IMR-90 (cell line): ENCODE data around the gene VSIG10L. TPM values are rescaled to one million over a fixed set of nuclear protein-coding genes. Genes with fewer than 3 reads are reported as not detected.

Experiments
- ATAC-seq: fragments of 200-7000 bp; cut with Tn5 transposase; 2 replicates; pipeline ENCODE4 v1.9.1; 2020; ENCODE audit warnings: low read depth, mild to moderate bottlenecking, moderate library complexity
- BruUV-seq: library from RNA; stranded (reverse); fragments of 400-500 nt; replicated peaks from 2 replicates; lab custom pipeline; 2021; lab: Mats Ljungman, UMichigan
- CTCF ChIA-PET: fragments of 300-600 bp; formaldehyde crosslinking; extraction: SDS; loops from one replicate; lab custom pipeline; 2021; ENCODE audit warnings: antibody characterized with exemption; lab: Yijun Ruan, JAX
- POLR2A ChIA-PET: fragments of 300-600 bp; sonication (Branson Sonifier 250); formaldehyde crosslinking; loops from one replicate; lab custom pipeline; 2022; ENCODE audit warnings: antibody characterized with exemption; ENCODE audit not compliant: unreplicated experiment; lab: Charles Lee
- DNase-seq: peaks from one replicate; pipeline ENCODE4 v3.0.0; 2013
- H2AFZ ChIP-seq: replicated peaks from 2 replicates; pipeline ENCODE3; 2013; ENCODE audit warnings: low read length, mild to moderate bottlenecking; ENCODE audit not compliant: poor library complexity
- H2AK5ac ChIP-seq: 2 replicates; pipeline ENCODE4 v1.6.1; 2013; ENCODE audit warnings: low read depth, low read length, inconsistent platforms
- H2AK9ac ChIP-seq: replicated peaks from 2 replicates; pipeline ENCODE3; 2013; ENCODE audit warnings: mild to moderate bottlenecking, low read depth, low read length, moderate library complexity; ENCODE audit not compliant: poor library complexity
- H2BK120ac ChIP-seq: 2 replicates; pipeline ENCODE4 v1.6.1; 2013; ENCODE audit warnings: low read depth, low read length, inconsistent platforms
- H2BK15ac ChIP-seq: 3 replicates; pipeline ENCODE4 v1.6.1; 2013; ENCODE audit warnings: low read depth, low read length, inconsistent platforms
- H2BK20ac ChIP-seq: 2 replicates; pipeline ENCODE4 v1.6.1; 2013; ENCODE audit warnings: low read depth, mild to moderate bottlenecking, inconsistent platforms, low read length, moderate library complexity
- H2BK5ac ChIP-seq: 2 replicates; pipeline ENCODE4 v1.6.1; 2013; ENCODE audit warnings: mild to moderate bottlenecking, low read depth, low read length, inconsistent platforms; ENCODE audit not compliant: poor library complexity, severe bottlenecking
- H3K14ac ChIP-seq: replicated peaks from 2 replicates; pipeline ENCODE4 v1.6.1; 2013; ENCODE audit warnings: low read depth, low read length, inconsistent platforms
- H3K18ac ChIP-seq: 2 replicates; pipeline ENCODE4 v1.6.1; 2013; ENCODE audit warnings: low read depth, low read length, control low read depth
- H3K23ac ChIP-seq: 2 replicates; pipeline ENCODE4 v1.6.1; 2013; ENCODE audit warnings: low read depth, low read length, inconsistent platforms
- H3K27ac ChIP-seq: 2 replicates; pipeline ENCODE4 v1.5.1; 2013; ENCODE audit warnings: mild to moderate bottlenecking, control low read depth, low read length; ENCODE audit not compliant: insufficient read depth
- H3K27me3 ChIP-seq: 2 replicates; pipeline ENCODE4 v1.6.1; 2013; ENCODE audit warnings: low read length; ENCODE audit not compliant: control insufficient read depth, insufficient read depth
- H3K36me3 ChIP-seq: 2 replicates; pipeline ENCODE4 v1.6.1; 2013; ENCODE audit warnings: low read length, mixed read lengths; ENCODE audit not compliant: control insufficient read depth, insufficient read depth
- H3K4ac ChIP-seq: 2 replicates; pipeline ENCODE4 v1.6.1; 2013; ENCODE audit warnings: low read depth, low read length, inconsistent platforms
- H3K4me1 ChIP-seq: 2 replicates; pipeline ENCODE4 v1.6.1; 2013; ENCODE audit warnings: low read length, mixed read lengths; ENCODE audit not compliant: control insufficient read depth, insufficient read depth
- H3K4me2 ChIP-seq: 2 replicates; pipeline ENCODE4 v1.6.1; 2013; ENCODE audit warnings: low read depth, mild to moderate bottlenecking, control low read depth, low read length, moderate library complexity
- H3K4me3 ChIP-seq: 2 replicates; pipeline ENCODE4 v1.5.1; 2013; ENCODE audit warnings: low read depth, mild to moderate bottlenecking, control low read depth, low read length, moderate library complexity; ENCODE audit not compliant: insufficient read depth
- H3K56ac ChIP-seq: 2 replicates; pipeline ENCODE4 v1.6.1; 2013; ENCODE audit warnings: low read length, inconsistent platforms; ENCODE audit not compliant: insufficient read depth; ENCODE audit errors: extremely low read depth
- H3K79me1 ChIP-seq, 2 experiments: 2 replicates each; pipeline ENCODE4 v1.6.1; 2013; ENCODE audit warnings: low read length in 2 of 2, inconsistent platforms in 1 of 2, low read depth in 1 of 2
- H3K9ac ChIP-seq: 2 replicates; pipeline ENCODE4 v1.6.1; 2013; ENCODE audit warnings: low read depth, low read length, control low read depth
- H3K9me1 ChIP-seq: 2 replicates; pipeline ENCODE4 v1.6.1; 2013; ENCODE audit warnings: low read length, inconsistent platforms; ENCODE audit not compliant: insufficient read depth
- H3K9me3 ChIP-seq: 2 replicates; pipeline ENCODE4 v1.6.1; 2013; ENCODE audit warnings: low read length; ENCODE audit not compliant: control insufficient read depth, insufficient read depth
- H4K20me1 ChIP-seq: 2 replicates; pipeline ENCODE4 v1.6.1; 2013; ENCODE audit warnings: low read length, inconsistent platforms; ENCODE audit not compliant: insufficient read depth
- H4K5ac ChIP-seq: 2 replicates; pipeline ENCODE4 v1.6.1; 2013; ENCODE audit warnings: mild to moderate bottlenecking, low read depth, low read length, control low read depth
- H4K8ac ChIP-seq, 2 experiments: 2 replicates each; pipeline ENCODE4 v1.6.1; 2013; ENCODE audit warnings: low read depth in 2 of 2, low read length in 2 of 2, control low read depth in 1 of 2, inconsistent platforms in 1 of 2
- H4K91ac ChIP-seq: 2 replicates; pipeline ENCODE4 v1.6.1; 2013; ENCODE audit warnings: low read depth, low read length, inconsistent platforms; ENCODE audit not compliant: insufficient read depth
- RAD21 ChIP-seq: IDR thresholded peaks from 2 replicates; pipeline ENCODE4 v1.6.1; 2012; ENCODE audit warnings: low read length, improper control_type of control experiment
- WGBS, 2 experiments: methylation state at CpG; one replicate each; pipeline versions ENCODE4 v1.1.5 to v1.1.7; 2013; ENCODE audit warnings: missing lambda C conversion rate in 2 of 2; ENCODE audit not compliant: insufficient read length in 1 of 2; ENCODE audit errors: extremely low coverage in 2 of 2; 5-methylcytosine and 5-hydroxymethylcytosine counted together
- dilution Hi-C: fragments of 300-500 bp; cut with HindIII; formaldehyde crosslinking; loops from one replicate; pipeline ENCODE4 v1.14.3; 2018; ENCODE audit warnings: low sequenced_read_pairs; ENCODE audit not compliant: unreplicated experiment
- in situ Hi-C: fragments of 300-500 bp; cut with MboI; formaldehyde crosslinking; loops from 3 replicates; pipeline ENCODE4 v1.14.3; 2019; ENCODE audit warnings: low sequenced_read_pairs, inconsistent platforms, mixed read lengths
- intact Hi-C: fragments of 100-400 bp; cut with micrococcal nuclease; formaldehyde crosslinking; loops from 2 replicates; pipeline ENCODE4 v1.10.0; 2022
- polyA plus RNA-seq, 3 experiments: library from polyadenylated mRNA; depleted of rRNA; stranded (reverse); fragments of >200 nt; gene quantifications; 2 replicates each; pipeline ENCODE4 v1.2.3, GENCODE V29; 2012; ENCODE audit warnings: low replicate concordance in 1 of 3
- total RNA-seq: library from RNA; depleted of rRNA; stranded (reverse); fragments of >200 nt; gene quantifications from 2 replicates; pipeline ENCODE4 v1.2.3, GENCODE V29; 2012

VSIG10L gene
- total and polyA plus RNA-seq, 2 of the 4 experiments (the other 2 are of a cell fraction): 0.18 to 1.2 TPM

- intact Hi-C loops (no loop called here), dilution Hi-C loops (no loop called here), in situ Hi-C loops (no loop called here)
- Histone ChIP-seq H3K36me3 (no peaks in the 10 kb centered on the region), H2AK5ac (no peak overlapping the region), H3K56ac (no peak overlapping the region), H2BK120ac (no peak overlapping the region), H4K8ac (no peak overlapping the region), H3K23ac (no peak overlapping the region), H2BK20ac (no peak overlapping the region), H3K4me2 (no peak overlapping the region), H4K20me1 (no peaks in the 10 kb centered on the region), H3K4me3 (no peak overlapping the region), H3K9me3 (peaks cover 2% of the 10 kb centered on the region), H2BK5ac (no peak overlapping the region), H3K9me1 (no peaks in the 10 kb centered on the region), H2AK9ac (no peak overlapping the region), H3K4ac (no peak overlapping the region), H2AFZ (no peak overlapping the region), H4K91ac (no peak overlapping the region), H3K14ac (no peak overlapping the region), H3K79me1 (no peaks in the 10 kb centered on the region), H3K27ac (no peak overlapping the region), H3K9ac (no peak overlapping the region), H3K18ac (no peak overlapping the region), H3K27me3 (no peaks in the 10 kb centered on the region), H2BK15ac (no peak overlapping the region), H3K4me1 (no peaks in the 10 kb centered on the region), H4K5ac (no peak overlapping the region)
- CTCF ChIA-PET: no interaction called here
- DNase-seq (no peak), ATAC-seq (no peak)
- BruUV-seq: no TSS peak
- 0% methylated on average over 2 of the region's 15 CpGs; no CpG with 5 or more reads in 1 of the 2 experiments for WGBS, 2 experiments
- POLR2A ChIA-PET: no interaction called here
- no peak for TF ChIP-seq RAD21
Measured at GRCh38 chr19:51295382-51296126, 46.4 kb downstream of the VSIG10L start.
